Ishikawa (cell line): ENCODE data around the gene LTC4S.

ENCODE experiments used
- CEBPB ChIP-seq: IDR thresholded peaks from 2 replicates; pipeline ENCODE4 v1.6.1; 2012
- CREB1 ChIP-seq: IDR thresholded peaks from 2 replicates; pipeline ENCODE4 v1.6.1; 2012; ENCODE audit warnings: low read depth
- EGR1 ChIP-seq: IDR thresholded peaks from 2 replicates; pipeline ENCODE4 v1.6.1; 2012
- EP300 ChIP-seq: IDR thresholded peaks from 2 replicates; pipeline ENCODE4 v1.6.1; 2012; ENCODE audit warnings: borderline replicate concordance
- FOXM1 ChIP-seq: IDR thresholded peaks from 2 replicates; pipeline ENCODE4 v1.6.1; 2012; ENCODE audit warnings: low read depth, borderline replicate concordance
- NFIC ChIP-seq: IDR thresholded peaks from 2 replicates; pipeline ENCODE4 v1.6.1; 2012
- RAD21 ChIP-seq: IDR thresholded peaks from 2 replicates; pipeline ENCODE4 v1.6.1; 2012; ENCODE audit warnings: low read depth
- TAF1 ChIP-seq: IDR thresholded peaks from 2 replicates; pipeline ENCODE4 v1.6.1; 2012; ENCODE audit warnings: low read depth, mild to moderate bottlenecking
- TCF12 ChIP-seq: IDR thresholded peaks from 2 replicates; pipeline ENCODE4 v1.6.1; 2012; ENCODE audit warnings: low read depth
- TEAD4 ChIP-seq: IDR thresholded peaks from 2 replicates; pipeline ENCODE4 v1.6.1; 2012
- YY1 ChIP-seq: IDR thresholded peaks from 2 replicates; pipeline ENCODE4 v1.6.1; 2012; ENCODE audit warnings: low read depth
- ZBTB7A ChIP-seq: IDR thresholded peaks from 2 replicates; pipeline ENCODE4 v1.6.1; 2012; ENCODE audit warnings: low read depth
- TF ChIP-seq, protein P1 (sequence below): IDR thresholded peaks from 2 replicates; pipeline ENCODE4 v1.6.1; 2012
- TF ChIP-seq, protein P2 (sequence below): IDR thresholded peaks from 2 replicates; pipeline ENCODE4 v1.6.1; 2012; ENCODE audit warnings: low read depth, mild to moderate bottlenecking
- TF ChIP-seq, protein P3 (sequence below): IDR thresholded peaks from 2 replicates; pipeline ENCODE4 v1.6.1; 2012

LTC4S gene

DNA sequence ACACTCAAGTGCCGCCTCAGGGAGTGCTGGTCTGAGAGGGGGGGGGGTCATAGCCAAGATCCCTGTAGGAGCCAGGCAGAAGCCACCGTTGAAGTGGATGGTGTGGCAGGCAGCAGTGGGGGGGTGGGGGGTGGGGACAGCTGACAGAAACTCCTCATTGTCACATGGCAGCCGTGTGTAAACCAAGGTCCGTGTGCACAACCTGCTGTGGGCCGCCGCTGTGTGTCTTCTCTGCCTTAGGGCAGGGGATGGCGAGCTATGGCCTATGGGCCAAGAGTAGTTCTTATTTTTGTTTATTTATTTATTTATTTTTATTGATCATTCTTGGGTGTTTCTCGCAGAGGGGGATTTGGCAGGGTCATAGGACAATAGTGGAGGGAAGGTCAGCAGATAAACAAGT lies 40.3 kb downstream of the LTC4S start:
- no peak for TF ChIP-seq EGR1
- TF ChIP-seq NFIC: no peak
- no peak for TF ChIP-seq RAD21
- TF ChIP-seq, protein P1, sequence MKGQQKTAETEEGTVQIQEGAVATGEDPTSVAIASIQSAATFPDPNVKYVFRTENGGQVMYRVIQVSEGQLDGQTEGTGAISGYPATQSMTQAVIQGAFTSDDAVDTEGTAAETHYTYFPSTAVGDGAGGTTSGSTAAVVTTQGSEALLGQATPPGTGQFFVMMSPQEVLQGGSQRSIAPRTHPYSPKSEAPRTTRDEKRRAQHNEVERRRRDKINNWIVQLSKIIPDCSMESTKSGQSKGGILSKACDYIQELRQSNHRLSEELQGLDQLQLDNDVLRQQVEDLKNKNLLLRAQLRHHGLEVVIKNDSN: no peak
- TF ChIP-seq, protein P2, sequence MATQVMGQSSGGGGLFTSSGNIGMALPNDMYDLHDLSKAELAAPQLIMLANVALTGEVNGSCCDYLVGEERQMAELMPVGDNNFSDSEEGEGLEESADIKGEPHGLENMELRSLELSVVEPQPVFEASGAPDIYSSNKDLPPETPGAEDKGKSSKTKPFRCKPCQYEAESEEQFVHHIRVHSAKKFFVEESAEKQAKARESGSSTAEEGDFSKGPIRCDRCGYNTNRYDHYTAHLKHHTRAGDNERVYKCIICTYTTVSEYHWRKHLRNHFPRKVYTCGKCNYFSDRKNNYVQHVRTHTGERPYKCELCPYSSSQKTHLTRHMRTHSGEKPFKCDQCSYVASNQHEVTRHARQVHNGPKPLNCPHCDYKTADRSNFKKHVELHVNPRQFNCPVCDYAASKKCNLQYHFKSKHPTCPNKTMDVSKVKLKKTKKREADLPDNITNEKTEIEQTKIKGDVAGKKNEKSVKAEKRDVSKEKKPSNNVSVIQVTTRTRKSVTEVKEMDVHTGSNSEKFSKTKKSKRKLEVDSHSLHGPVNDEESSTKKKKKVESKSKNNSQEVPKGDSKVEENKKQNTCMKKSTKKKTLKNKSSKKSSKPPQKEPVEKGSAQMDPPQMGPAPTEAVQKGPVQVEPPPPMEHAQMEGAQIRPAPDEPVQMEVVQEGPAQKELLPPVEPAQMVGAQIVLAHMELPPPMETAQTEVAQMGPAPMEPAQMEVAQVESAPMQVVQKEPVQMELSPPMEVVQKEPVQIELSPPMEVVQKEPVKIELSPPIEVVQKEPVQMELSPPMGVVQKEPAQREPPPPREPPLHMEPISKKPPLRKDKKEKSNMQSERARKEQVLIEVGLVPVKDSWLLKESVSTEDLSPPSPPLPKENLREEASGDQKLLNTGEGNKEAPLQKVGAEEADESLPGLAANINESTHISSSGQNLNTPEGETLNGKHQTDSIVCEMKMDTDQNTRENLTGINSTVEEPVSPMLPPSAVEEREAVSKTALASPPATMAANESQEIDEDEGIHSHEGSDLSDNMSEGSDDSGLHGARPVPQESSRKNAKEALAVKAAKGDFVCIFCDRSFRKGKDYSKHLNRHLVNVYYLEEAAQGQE: no peak
- no peak for TF ChIP-seq CREB1
- TF ChIP-seq CEBPB: no peak
- TF ChIP-seq, protein P3, sequence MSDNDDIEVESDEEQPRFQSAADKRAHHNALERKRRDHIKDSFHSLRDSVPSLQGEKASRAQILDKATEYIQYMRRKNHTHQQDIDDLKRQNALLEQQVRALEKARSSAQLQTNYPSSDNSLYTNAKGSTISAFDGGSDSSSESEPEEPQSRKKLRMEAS: no peak
- TF ChIP-seq TAF1: no peak
- TF ChIP-seq FOXM1: no peak
- TF ChIP-seq YY1: no peak
- TF ChIP-seq ZBTB7A: no peak

DNA sequence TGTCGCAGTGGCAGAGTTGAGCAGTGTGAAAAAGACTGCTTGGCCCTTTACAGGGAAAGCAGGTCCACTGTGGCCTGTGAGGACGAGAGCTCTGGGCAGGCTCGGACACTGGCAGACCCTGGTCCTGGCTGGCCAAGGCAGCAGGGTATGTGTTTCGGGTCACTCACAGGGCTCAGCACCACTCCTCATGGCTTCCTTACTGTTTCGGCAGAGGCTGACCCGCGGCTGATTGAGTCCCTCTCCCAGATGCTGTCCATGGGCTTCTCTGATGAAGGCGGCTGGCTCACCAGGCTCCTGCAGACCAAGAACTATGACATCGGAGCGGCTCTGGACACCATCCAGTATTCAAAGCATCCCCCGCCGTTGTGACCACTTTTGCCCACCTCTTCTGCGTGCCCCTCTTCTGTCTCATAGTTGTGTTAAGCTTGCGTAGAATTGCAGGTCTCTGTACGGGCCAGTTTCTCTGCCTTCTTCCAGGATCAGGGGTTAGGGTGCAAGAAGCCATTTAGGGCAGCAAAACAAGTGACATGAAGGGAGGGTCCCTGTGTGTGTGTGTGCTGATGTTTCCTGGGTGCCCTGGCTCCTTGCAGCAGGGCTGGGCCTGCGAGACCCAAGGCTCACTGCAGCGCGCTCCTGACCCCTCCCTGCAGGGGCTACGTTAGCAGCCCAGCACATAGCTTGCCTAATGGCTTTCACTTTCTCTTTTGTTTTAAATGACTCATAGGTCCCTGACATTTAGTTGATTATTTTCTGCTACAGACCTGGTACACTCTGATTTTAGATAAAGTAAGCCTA lies 42.6 kb downstream of the LTC4S start:
- TF ChIP-seq ZBTB7A (no peak), EGR1 (no peak), RAD21 (no peak), FOXM1 (no peak), CEBPB (no peak), TCF12 (no peak), TAF1 (no peak), EP300 (no peak), TEAD4 (no peak), NFIC (no peak), YY1 (no peak), CREB1 (no peak)
- TF ChIP-seq, protein P3: no peak
- TF ChIP-seq, protein P2: no peak
- TF ChIP-seq, protein P1: no peak

DNA sequence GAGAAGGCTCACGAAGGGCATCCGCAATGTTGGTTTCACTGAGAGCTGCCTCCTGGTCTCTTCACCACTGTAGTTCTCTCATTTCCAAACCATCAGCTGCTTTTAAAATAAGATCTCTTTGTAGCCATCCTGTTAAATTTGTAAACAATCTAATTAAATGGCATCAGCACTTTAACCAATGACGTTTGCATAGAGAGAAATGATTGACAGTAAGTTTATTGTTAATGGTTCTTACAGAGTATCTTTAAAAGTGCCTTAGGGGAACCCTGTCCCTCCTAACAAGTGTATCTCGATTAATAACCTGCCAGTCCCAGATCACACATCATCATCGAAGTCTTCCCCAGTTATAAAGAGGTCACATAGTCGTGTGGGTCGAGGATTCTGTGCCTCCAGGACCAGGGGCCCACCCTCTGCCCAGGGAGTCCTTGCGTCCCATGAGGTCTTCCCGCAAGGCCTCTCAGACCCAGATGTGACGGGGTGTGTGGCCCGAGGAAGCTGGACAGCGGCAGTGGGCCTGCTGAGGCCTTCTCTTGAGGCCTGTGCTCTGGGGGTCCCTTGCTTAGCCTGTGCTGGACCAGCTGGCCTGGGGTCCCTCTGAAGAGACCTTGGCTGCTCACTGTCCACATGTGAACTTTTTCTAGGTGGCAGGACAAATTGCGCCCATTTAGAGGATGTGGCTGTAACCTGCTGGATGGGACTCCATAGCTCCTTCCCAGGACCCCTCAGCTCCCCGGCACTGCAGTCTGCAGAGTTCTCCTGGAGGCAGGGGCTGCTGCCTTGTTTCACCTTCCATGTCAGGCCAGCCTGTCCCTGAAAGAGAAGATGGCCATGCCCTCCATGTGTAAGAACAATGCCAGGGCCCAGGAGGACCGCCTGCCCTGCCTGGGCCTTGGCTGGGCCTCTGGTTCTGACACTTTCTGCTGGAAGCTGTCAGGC lies 43.6 kb downstream of the LTC4S start:
- TF ChIP-seq, protein P3: no peak
- TF ChIP-seq EP300 (no peak), TEAD4 (no peak), ZBTB7A (no peak), EGR1 (no peak), TCF12 (no peak), CREB1 (no peak), TAF1 (no peak), NFIC (no peak), RAD21 (no peak), CEBPB (no peak), FOXM1 (no peak), YY1 (no peak)
- TF ChIP-seq, protein P2: no peak
- TF ChIP-seq, protein P1: no peak
